Measurements from ENCODE around the gene GPR21. TPM values are rescaled to one million over a fixed set of nuclear protein-coding genes. Genes with fewer than 3 reads are reported as not detected.

The GPR21 gene
- total and polyA plus RNA-seq, 5 donors from 2014 or later = 3.6 TPM; not detected in 4

DNA sequence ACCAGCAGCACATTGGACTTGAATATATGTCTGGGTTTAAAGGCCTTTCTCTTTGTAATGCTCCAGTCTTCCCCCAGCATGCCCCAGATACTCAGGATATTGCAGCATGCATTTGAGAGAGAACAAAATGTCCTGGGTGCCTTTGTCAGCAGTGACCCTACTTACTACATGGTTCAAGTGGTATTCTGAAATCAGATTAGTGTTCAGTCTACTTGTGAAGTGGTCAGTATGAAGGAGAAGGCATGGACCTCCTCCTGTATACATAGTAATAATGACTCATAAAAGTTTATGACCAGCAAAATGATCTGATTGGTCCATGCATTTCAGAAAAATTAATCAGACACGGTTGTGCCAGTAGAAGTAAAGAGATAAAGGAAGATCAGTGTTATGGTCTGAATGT is 25.4 kb downstream of the GPR21 start:
- Histone ChIP-seq H3K9me3 (ENCODE audit: control insufficient read depth in 2 of 2, low read length in 2 of 2) (no peaks in the 10 kb centered on the region), H3K27ac (ENCODE audit: insufficient read depth, low read length, poor library complexity, severe bottlenecking) (no peak overlapping the region), H3K4me1 (ENCODE audit: control insufficient read depth, insufficient read depth, low read length, poor library complexity, severe bottlenecking) (no peaks in the 10 kb centered on the region), H3K27me3 (ENCODE audit: control insufficient read depth, insufficient read depth, low read length) (no peaks in the 10 kb centered on the region), H3K36me3 (ENCODE audit: control insufficient read depth, insufficient read depth, low read length) (peaks cover 8% of the 10 kb centered on the region), H3K4me3 (ENCODE audit: low read depth, low read length) (no peak overlapping the region)
- Mint-ChIP-seq H3K9me3 (no peaks in the 10 kb centered on the region), H3K4me3 (no peak overlapping the region), H3K4me1 (peaks cover 0 to 2% (median under 1%) of the 10 kb centered on the region in 4 donors), H3K27ac (peak overlapping the region in 1 of 3 donors; percentile 66), H3K36me3 (peaks cover 14% of the 10 kb centered on the region), H3K27me3 (no peaks in the 10 kb centered on the region)
- ATAC-seq (ENCODE audit: low read depth in 2 of 2) (no peak), DNase-seq (no peak)

DNA sequence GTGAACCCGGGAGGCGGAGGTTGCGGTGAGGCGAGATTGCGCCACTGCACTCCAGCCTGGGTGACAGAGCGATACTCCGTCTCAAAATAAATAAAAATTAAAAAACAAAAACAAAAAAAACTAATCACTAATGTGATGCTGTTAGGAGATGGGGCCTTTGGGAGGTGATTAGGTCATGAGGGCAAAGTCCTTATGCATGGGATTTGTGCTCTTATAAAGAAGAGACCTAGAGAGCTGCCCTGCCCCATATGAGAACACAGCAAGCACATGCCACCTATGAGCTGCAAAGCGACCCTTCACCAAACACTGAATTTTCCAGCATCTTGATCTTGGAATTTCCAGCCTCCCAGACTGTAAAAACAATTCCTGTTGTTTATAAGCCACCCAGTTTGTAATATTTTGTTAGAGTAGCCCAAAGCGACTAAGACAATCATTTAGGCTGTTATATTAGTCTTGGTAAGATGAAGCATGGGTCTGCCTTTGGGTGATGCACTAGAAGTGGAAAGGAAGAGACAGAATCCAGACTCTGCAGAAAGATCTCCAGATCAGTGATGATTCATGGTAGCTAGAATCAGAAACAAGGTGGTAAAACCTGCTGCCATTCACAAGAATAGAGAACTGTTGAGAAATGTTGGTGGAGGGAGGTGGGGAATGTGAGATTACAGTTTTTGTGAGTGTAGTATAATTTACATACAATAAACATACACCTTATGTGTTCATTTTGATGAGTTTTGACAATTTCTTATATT is 26.2 kb downstream of the GPR21 start:
- H3K27ac Mint-ChIP-seq = no peak overlapping the region
- Histone ChIP-seq H3K4me3 (ENCODE audit: low read depth, low read length) (no peak overlapping the region), H3K9me3 (ENCODE audit: control insufficient read depth in 2 of 2, low read length in 2 of 2) (no peaks in the 10 kb centered on the region), H3K36me3 (ENCODE audit: control insufficient read depth, insufficient read depth, low read length) (peaks cover 5% of the 10 kb centered on the region), H3K27me3 (ENCODE audit: control insufficient read depth, insufficient read depth, low read length) (no peaks in the 10 kb centered on the region), H3K27ac (ENCODE audit: insufficient read depth, low read length, poor library complexity, severe bottlenecking) (no peak overlapping the region), H3K4me1 (ENCODE audit: control insufficient read depth, insufficient read depth, low read length, poor library complexity, severe bottlenecking) (no peaks in the 10 kb centered on the region)
- ATAC-seq (ENCODE audit: low read depth in 2 of 2) (no peak), DNase-seq (no peak)
- H3K36me3 Mint-ChIP-seq = peaks cover 16% of the 10 kb centered on the region
- H3K4me1 Mint-ChIP-seq = peaks cover 0 to 5% (median 0%) of the 10 kb centered on the region in 4 donors
- H3K27me3 Mint-ChIP-seq = no peaks in the 10 kb centered on the region
- no peaks in the 10 kb centered on the region for H3K9me3 Mint-ChIP-seq
- H3K4me3 Mint-ChIP-seq = no peak overlapping the region

DNA sequence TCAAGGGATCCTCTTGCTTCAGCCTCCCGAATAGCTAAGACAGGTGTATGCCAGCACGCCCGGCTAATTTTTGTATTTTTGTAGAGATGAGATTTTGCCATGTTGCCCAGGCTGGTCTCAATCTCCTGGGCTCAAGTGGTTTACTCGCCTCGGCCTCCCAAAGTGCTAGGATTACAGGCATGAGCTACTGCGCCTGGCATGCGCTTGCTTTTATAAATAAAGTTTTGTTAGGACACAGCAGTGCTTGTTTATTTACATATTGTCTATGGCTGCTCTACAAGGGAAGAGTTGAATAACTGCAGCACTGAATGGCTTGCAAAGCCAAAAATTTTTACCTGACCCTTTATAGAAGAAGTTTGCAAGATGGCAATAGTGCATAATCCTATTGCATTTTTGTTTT is 27.7 kb downstream of the GPR21 start:
- peaks cover 14% of the 10 kb centered on the region for H3K36me3 ChIP-seq (ENCODE audit: control insufficient read depth, insufficient read depth, low read length)
- no peak overlapping the region for H3K27ac ChIP-seq (ENCODE audit: insufficient read depth, low read length, poor library complexity, severe bottlenecking)
- Mint-ChIP-seq H3K27me3 (no peaks in the 10 kb centered on the region), H3K4me1 (peaks cover 0 to 5% (median 0%) of the 10 kb centered on the region in 4 donors), H3K4me3 (no peak overlapping the region), H3K36me3 (peaks cover 22% of the 10 kb centered on the region), H3K27ac (peak overlapping the region in 1 of 3 donors; percentile 41), H3K9me3 (no peaks in the 10 kb centered on the region)
- no peaks in the 10 kb centered on the region for H3K27me3 ChIP-seq (ENCODE audit: control insufficient read depth, insufficient read depth, low read length)
- DNase-seq (no peak), ATAC-seq (ENCODE audit: low read depth in 2 of 2) (no peak)
- no peaks in the 10 kb centered on the region for H3K9me3 ChIP-seq (ENCODE audit: control insufficient read depth in 2 of 2, low read length in 2 of 2)
- no peaks in the 10 kb centered on the region for H3K4me1 ChIP-seq (ENCODE audit: control insufficient read depth, insufficient read depth, low read length, poor library complexity, severe bottlenecking)
- no peak overlapping the region for H3K4me3 ChIP-seq (ENCODE audit: low read depth, low read length)

DNA sequence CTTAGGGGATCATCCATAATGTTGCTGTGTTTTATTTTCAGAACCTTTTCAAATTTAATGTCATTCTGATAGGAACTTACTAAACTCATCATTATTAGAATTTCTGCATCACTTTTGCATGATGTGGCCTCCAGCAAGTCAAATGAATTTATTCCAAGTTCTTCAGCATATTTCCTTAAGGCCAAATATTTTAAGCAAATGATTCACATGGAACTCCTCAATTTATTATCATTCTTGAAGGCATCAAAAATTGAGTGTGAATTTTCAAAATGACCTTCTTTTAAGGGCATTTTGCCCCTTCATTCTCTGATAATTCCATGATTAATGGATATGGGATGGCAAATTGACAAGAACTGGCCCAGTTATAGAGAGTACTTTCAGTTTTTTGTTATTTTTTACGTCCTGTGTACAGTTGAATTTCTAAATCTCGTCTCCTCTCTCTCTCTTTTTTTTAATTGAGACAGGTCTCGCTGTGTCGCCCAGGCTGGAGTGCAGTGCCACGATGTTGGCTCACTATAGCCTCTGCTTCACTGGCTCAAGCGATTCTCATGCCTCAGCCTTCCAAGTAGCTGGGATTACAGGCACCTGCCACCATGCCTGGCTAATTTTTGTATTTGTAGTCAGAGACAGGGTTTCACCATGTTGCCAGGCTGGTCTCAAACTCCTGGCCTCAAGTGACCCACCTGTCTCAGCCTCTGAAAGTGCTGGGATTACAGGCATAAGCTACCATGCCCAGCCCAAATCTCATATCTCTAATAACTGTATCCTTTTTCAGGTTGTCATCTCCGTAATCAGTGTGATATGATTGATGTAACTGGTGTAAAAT is 29.1 kb downstream of the GPR21 start:
- no peak for DNase-seq
- Histone ChIP-seq H3K4me1 (ENCODE audit: control insufficient read depth, insufficient read depth, low read length, poor library complexity, severe bottlenecking) (no peaks in the 10 kb centered on the region), H3K36me3 (ENCODE audit: control insufficient read depth, insufficient read depth, low read length) (peaks cover 27% of the 10 kb centered on the region), H3K9me3 (ENCODE audit: control insufficient read depth in 2 of 2, low read length in 2 of 2) (no peaks in the 10 kb centered on the region), H3K27ac (ENCODE audit: insufficient read depth, low read length, poor library complexity, severe bottlenecking) (no peak overlapping the region), H3K27me3 (ENCODE audit: control insufficient read depth, insufficient read depth, low read length) (no peaks in the 10 kb centered on the region), H3K4me3 (ENCODE audit: low read depth, low read length) (no peak overlapping the region)
- Mint-ChIP-seq H3K27me3 (no peaks in the 10 kb centered on the region), H3K4me3 (no peak overlapping the region), H3K36me3 (peaks cover 27% of the 10 kb centered on the region), H3K27ac (no peak overlapping the region), H3K9me3 (no peaks in the 10 kb centered on the region), H3K4me1 (peaks cover 0 to 5% (median 2%) of the 10 kb centered on the region in 4 donors)
- ATAC-seq (ENCODE audit: low read depth in 2 of 2) = no peak

DNA sequence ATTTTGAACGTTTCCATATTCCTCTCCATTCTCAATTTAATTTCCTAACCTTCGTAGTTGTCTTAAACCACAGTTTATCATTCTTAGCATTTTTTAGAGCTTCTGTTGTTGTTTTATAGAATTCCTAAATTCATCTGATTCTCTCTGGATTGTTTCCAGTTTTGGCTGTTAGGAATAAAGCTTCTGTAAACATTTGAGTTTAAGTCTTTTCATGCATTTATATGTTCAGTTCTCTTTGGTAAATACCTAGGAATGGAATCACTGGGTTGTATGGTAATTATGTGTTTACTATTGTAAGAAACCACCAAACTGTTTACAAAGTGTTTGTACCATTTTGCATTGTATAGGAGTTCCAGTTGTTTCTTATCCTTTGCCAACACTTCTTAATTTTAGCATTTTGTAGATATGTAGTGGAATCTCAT is 29.7 kb downstream of the GPR21 start:
- peaks cover 0 to 5% (median 3%) of the 10 kb centered on the region in 4 donors for H3K4me1 Mint-ChIP-seq
- Histone ChIP-seq H3K27me3 (ENCODE audit: control insufficient read depth, insufficient read depth, low read length) (no peaks in the 10 kb centered on the region), H3K36me3 (ENCODE audit: control insufficient read depth, insufficient read depth, low read length) (peaks cover 27% of the 10 kb centered on the region), H3K9me3 (ENCODE audit: control insufficient read depth in 2 of 2, low read length in 2 of 2) (no peaks in the 10 kb centered on the region), H3K4me1 (ENCODE audit: control insufficient read depth, insufficient read depth, low read length, poor library complexity, severe bottlenecking) (no peaks in the 10 kb centered on the region), H3K27ac (ENCODE audit: insufficient read depth, low read length, poor library complexity, severe bottlenecking) (no peak overlapping the region), H3K4me3 (ENCODE audit: low read depth, low read length) (no peak overlapping the region)
- no peak overlapping the region for H3K27ac Mint-ChIP-seq
- no peaks in the 10 kb centered on the region for H3K9me3 Mint-ChIP-seq
- H3K36me3 Mint-ChIP-seq = peaks cover 27% of the 10 kb centered on the region
- DNase-seq (no peak), ATAC-seq (ENCODE audit: low read depth in 2 of 2) (no peak)
- H3K4me3 Mint-ChIP-seq = no peak overlapping the region
- H3K27me3 Mint-ChIP-seq = no peaks in the 10 kb centered on the region

DNA sequence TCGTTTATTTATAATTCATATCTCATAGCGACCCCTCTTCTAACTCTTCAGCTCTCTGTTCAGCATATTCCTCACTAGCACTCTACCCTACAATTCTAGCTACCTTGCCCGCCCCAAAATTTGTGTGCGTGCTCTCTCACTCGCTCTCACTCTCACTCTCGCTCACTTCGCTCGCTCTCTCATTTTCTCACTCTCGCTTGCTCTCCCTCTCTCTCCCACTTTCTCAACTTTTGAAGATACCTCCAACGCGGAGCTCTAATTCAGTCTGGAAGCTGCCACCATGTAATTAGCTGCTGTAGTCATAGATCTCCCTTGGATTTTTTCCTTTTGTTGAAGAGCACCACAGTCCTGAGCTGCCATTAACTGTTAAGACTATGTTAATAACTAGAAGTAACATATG is 30.4 kb downstream of the GPR21 start:
- ATAC-seq (ENCODE audit: low read depth in 2 of 2) (no peak), DNase-seq (no peak)
- peak overlapping the region in 1 of 3 donors; percentile 18 for H3K27ac Mint-ChIP-seq
- Histone ChIP-seq H3K27ac (ENCODE audit: insufficient read depth, low read length, poor library complexity, severe bottlenecking) (no peak overlapping the region), H3K4me3 (ENCODE audit: low read depth, low read length) (no peak overlapping the region), H3K9me3 (ENCODE audit: control insufficient read depth in 2 of 2, low read length in 2 of 2) (no peaks in the 10 kb centered on the region), H3K27me3 (ENCODE audit: control insufficient read depth, insufficient read depth, low read length) (no peaks in the 10 kb centered on the region), H3K36me3 (ENCODE audit: control insufficient read depth, insufficient read depth, low read length) (peaks cover 31% of the 10 kb centered on the region), H3K4me1 (ENCODE audit: control insufficient read depth, insufficient read depth, low read length, poor library complexity, severe bottlenecking) (no peaks in the 10 kb centered on the region)
- H3K9me3 Mint-ChIP-seq = no peaks in the 10 kb centered on the region
- H3K27me3 Mint-ChIP-seq = no peaks in the 10 kb centered on the region
- H3K4me3 Mint-ChIP-seq = no peak overlapping the region
- peaks cover 0 to 5% (median 3%) of the 10 kb centered on the region in 4 donors for H3K4me1 Mint-ChIP-seq
- peaks cover 27% of the 10 kb centered on the region for H3K36me3 Mint-ChIP-seq

DNA sequence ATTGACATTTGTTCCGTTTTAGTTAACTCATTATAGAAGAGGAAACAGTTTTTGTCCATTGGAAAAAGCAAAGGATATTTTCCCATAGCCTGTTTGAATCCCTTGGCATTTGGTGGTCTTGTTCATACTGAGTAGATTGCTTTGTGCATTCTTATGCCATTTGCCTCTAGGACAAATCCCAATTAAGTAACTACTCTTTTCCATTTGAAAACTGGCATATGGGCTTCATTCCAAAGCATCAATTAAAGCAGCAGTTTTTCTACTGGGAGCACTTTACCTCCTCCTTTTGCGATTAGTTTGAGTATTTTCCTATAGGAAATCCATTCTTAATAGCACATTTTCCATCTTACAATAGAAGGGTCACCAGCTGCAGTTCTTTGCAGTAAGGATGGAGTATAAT is 31.2 kb downstream of the GPR21 start:
- no peak overlapping the region for H3K4me3 ChIP-seq (ENCODE audit: low read depth, low read length)
- H3K27ac ChIP-seq (ENCODE audit: insufficient read depth, low read length, poor library complexity, severe bottlenecking) = no peak overlapping the region
- no peaks in the 10 kb centered on the region for H3K27me3 ChIP-seq (ENCODE audit: control insufficient read depth, insufficient read depth, low read length)
- Mint-ChIP-seq H3K9me3 (no peaks in the 10 kb centered on the region), H3K4me3 (no peak overlapping the region), H3K27ac (no peak overlapping the region), H3K4me1 (peaks cover 0 to 5% (median 3%) of the 10 kb centered on the region in 4 donors), H3K36me3 (peaks cover 28% of the 10 kb centered on the region), H3K27me3 (no peaks in the 10 kb centered on the region)
- peaks cover 31% of the 10 kb centered on the region for H3K36me3 ChIP-seq (ENCODE audit: control insufficient read depth, insufficient read depth, low read length)
- H3K4me1 ChIP-seq (ENCODE audit: control insufficient read depth, insufficient read depth, low read length, poor library complexity, severe bottlenecking) = no peaks in the 10 kb centered on the region
- DNase-seq (no peak), ATAC-seq (ENCODE audit: low read depth in 2 of 2) (no peak)
- no peaks in the 10 kb centered on the region for H3K9me3 ChIP-seq (ENCODE audit: control insufficient read depth in 2 of 2, low read length in 2 of 2)

Data from CD4-positive, CD25-positive, alpha-beta regulatory T cell (primary cell).